Measurements from ENCODE around the gene CLNK. TPM values are rescaled to one million over a fixed set of nuclear protein-coding genes. Genes with fewer than 3 reads are reported as not detected.
A peak's percentile ranks its signal among the peaks of the same experiment; 100 is the strongest.

CLNK gene
- total and polyA plus RNA-seq, 7 donors = 0.01 to 0.09 TPM; not detected in 5

DNA sequence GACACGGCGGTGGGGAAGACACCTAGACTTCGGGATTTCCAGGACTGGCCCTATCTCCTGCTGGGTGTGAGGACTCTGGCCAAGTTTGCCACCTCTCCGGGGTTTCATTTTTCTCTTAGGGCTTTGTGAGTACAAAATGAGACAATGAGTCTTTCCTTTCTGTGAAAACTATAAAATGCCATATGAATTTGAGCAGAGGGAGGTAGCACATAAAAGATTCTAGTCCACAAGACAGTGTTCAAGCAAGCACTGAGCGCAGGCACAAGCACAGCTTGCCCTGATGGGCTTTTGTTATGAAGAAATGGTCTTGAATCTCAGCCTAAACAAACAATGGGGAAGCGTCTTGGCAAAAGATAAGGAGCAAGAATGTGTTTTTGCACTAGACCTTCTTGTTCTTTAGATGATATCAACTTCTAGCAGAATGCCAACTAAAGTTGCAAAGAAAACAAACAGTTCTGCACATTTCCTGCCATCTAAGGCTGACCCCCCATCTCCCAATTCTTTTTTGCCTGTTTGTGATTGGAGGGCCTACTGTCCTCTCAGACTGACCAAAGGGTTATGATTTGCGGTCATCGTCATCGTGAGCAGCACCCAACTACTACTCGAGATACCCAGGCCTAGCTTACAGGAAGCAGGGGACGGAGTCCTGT lies 154.3 kb downstream of the CLNK start:
- Histone ChIP-seq H3K27me3 (ENCODE audit: insufficient read depth in 3 of 3, low read length in 2 of 3) (peaks cover 0 to 2% (median 0%) of the 10 kb centered on the region in 3 donors), H3K4me3 (no peak overlapping the region), H3K4me1 (no peaks in the 10 kb centered on the region), H3K27ac (no peak overlapping the region), H3K36me3 (ENCODE audit: insufficient read depth in 1 of 2, low read depth in 1 of 2) (no peaks in the 10 kb centered on the region), H3K9me3 (no peaks in the 10 kb centered on the region)
- TF ChIP-seq, protein P1, sequence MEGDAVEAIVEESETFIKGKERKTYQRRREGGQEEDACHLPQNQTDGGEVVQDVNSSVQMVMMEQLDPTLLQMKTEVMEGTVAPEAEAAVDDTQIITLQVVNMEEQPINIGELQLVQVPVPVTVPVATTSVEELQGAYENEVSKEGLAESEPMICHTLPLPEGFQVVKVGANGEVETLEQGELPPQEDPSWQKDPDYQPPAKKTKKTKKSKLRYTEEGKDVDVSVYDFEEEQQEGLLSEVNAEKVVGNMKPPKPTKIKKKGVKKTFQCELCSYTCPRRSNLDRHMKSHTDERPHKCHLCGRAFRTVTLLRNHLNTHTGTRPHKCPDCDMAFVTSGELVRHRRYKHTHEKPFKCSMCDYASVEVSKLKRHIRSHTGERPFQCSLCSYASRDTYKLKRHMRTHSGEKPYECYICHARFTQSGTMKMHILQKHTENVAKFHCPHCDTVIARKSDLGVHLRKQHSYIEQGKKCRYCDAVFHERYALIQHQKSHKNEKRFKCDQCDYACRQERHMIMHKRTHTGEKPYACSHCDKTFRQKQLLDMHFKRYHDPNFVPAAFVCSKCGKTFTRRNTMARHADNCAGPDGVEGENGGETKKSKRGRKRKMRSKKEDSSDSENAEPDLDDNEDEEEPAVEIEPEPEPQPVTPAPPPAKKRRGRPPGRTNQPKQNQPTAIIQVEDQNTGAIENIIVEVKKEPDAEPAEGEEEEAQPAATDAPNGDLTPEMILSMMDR (IDR thresholded peaks at IDR 0.05) = no peak
- ATAC-seq (peak in 1 of 4 donors; percentile 51), DNase-seq (no peak)
- 67 to 75% (median 69%) methylated on average over 11 of the region's 11 CpGs for WGBS, 3 donors
- intact Hi-C loops (cut with DNase I) = no loop called here

DNA sequence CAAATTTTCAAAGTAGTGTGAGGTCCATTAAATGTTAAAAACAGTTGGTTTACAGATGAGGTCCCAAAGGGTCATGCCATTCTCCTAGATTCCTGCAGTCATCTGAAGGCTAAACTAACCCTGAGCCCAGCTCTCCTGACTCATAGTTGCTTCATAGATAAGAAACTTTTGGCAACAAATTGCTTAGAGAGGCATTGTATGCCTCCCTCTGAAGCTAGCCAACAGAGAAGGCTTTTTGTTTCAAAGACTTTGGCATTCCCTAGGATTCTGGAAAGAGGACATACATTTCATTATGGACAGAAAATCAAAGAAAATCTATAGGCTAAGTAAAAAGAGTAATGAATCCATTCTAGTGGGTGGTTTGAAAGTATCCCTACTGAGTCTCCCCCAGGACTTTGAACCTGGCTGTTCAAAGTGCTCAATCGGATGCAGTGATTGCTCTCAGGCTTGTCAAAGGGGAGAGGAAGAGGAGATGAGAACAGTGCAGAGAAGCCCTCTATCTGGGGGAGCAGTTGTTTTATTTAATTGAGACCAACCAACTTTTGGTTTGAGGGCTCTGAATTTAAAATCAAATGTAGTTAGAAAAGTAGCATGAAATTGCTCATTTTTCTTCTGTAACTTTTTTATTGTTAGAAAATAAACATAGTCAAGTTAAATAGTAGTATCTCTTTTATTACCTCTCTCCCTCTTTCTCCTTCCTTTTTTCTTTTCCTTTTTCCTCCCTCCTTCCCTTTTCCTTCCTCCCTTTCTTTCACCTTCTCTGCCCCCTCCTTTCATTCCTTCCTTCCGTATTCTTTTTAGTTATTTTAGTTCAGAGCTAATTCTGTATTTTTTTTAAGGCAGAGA lies 155.1 kb downstream of the CLNK start:
- Histone ChIP-seq H3K27ac (no peak overlapping the region), H3K27me3 (ENCODE audit: insufficient read depth in 3 of 3, low read length in 2 of 3) (peaks cover 0 to 2% (median 0%) of the 10 kb centered on the region in 3 donors), H3K36me3 (ENCODE audit: insufficient read depth in 1 of 2, low read depth in 1 of 2) (no peaks in the 10 kb centered on the region), H3K4me3 (no peak overlapping the region), H3K9me3 (no peaks in the 10 kb centered on the region), H3K4me1 (no peaks in the 10 kb centered on the region)
- no peak for ATAC-seq
- intact Hi-C loops (cut with DNase I) = no loop called here
- TF ChIP-seq, protein P1 (IDR thresholded peaks at IDR 0.05) = no peak
- WGBS, 3 donors = 40 to 59% (median 52%) methylated on average over 2 of the region's 2 CpGs
- no peak for DNase-seq

DNA sequence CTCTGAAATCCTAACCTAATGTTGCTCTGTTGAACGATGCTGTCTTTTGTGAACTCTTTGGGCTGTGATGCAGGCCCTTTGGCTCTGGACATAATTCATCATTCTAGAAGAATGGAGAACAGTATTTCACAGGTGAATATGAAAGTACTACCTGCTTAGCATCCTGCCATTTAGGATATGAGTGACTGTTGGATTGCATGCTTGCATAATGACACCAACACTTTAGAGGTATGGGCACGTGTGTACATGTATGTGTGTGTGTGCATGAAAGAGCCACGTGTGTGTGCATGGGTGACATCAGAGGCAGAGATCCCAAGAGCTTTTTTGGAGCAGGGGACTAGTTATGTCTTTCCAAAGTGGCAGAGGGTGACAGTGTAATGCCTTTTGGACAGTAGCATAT lies 157.1 kb downstream of the CLNK start:
- intact Hi-C loops (cut with DNase I) = no loop called here
- ATAC-seq (no peak), DNase-seq (no peak)
- no peaks in the 10 kb centered on the region for H3K36me3 ChIP-seq (ENCODE audit: insufficient read depth in 1 of 2, low read depth in 1 of 2)
- TF ChIP-seq, protein P1 (IDR thresholded peaks at IDR 0.05) = no peak
- H3K4me3 ChIP-seq = no peak overlapping the region
- WGBS, 3 donors = 67 to 80% (median 71%) methylated on average over 3 of the region's 3 CpGs
- no peak overlapping the region for H3K27ac ChIP-seq
- H3K4me1 ChIP-seq = no peaks in the 10 kb centered on the region
- no peaks in the 10 kb centered on the region for H3K9me3 ChIP-seq
- H3K27me3 ChIP-seq (ENCODE audit: insufficient read depth in 3 of 3, low read length in 2 of 3) = peaks cover 0 to 2% (median 0%) of the 10 kb centered on the region in 3 donors

DNA sequence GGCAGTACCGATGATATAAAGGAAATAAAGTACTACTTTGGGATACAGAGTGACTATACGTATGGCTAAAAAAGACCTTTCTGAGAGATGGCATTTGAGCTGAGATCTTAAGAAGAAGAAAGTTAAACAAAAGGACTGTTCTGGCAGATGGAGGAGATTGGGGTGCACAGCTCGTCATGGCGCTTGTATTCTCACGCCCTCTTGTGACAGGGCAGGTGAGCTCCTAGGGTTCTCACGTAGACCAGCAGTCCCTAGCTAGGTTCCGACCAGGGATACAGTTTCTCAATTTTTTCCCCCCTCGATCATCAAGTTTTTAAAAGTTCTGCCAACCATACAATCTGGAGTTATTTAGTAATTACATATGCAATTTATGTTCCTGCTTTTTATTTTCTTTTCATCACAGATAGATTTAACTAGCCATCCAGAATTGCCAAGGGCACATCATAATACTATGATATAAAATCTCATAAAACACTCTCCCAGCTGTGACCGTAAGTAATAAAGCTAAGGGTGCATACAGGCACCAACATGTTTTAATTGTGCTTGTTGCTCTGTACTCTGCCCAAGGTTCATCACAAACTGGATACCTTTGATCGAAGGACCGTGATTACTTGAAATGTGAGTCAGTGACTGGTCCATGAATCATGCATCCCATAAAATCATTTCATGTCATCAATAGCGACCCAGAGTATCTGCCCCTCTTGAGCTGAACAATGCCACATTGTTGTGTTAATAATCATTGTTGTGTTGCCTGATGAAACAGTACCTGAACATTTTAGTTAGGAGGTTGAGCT lies 157.9 kb downstream of the CLNK start:
- Histone ChIP-seq H3K27me3 (ENCODE audit: insufficient read depth in 3 of 3, low read length in 2 of 3) (peaks cover 0 to 2% (median 0%) of the 10 kb centered on the region in 3 donors), H3K4me1 (no peaks in the 10 kb centered on the region), H3K9me3 (no peaks in the 10 kb centered on the region), H3K36me3 (ENCODE audit: insufficient read depth in 1 of 2, low read depth in 1 of 2) (no peaks in the 10 kb centered on the region), H3K27ac (no peak overlapping the region), H3K4me3 (no peak overlapping the region)
- ATAC-seq (no peak), DNase-seq (no peak)
- TF ChIP-seq, protein P1 (IDR thresholded peaks at IDR 0.05) = no peak
- WGBS, 3 donors = 75 to 80% (median 76%) methylated on average over 12 of the region's 12 CpGs
- intact Hi-C loops (cut with DNase I) = no loop called here

Data from psoas muscle (tissue), 8 donors.